Activated CD8-positive, alpha-beta memory T cell treated with anti-CD3 and anti-CD28 coated beads for 36 hours (primary cell): ENCODE measurements around the gene CSRP1. TPM values are rescaled to one million over a fixed set of nuclear protein-coding genes. Genes with fewer than 3 reads are reported as not detected.
"Not testable (repeated sequence)": the region's sequence is repeated elsewhere in the genome, so short reads cannot be mapped to it uniquely, and the experiment has no call there.

Experiments
- CTCF ChIA-PET: fragments of 350-600 bp; sonication (Branson Sonifier 250); formaldehyde crosslinking; loops from one replicate; lab custom pipeline; 2021; ENCODE audit warnings: antibody characterized with exemption; lab: Charles Lee
- POLR2A ChIA-PET: fragments of 350-600 bp; sonication (Branson Sonifier 250); formaldehyde crosslinking; loops from one replicate; lab custom pipeline; 2021; ENCODE audit warnings: antibody characterized with exemption; lab: Charles Lee
- total RNA-seq, 2 experiments: library from RNA; stranded (reverse); gene quantifications; one replicate each; pipeline ENCODE4 v1.2.3, GENCODE V29; 2021

Gene CSRP1
- total RNA-seq, 2 experiments from 2014 or later, result 69.3 to 71.8 TPM

DNA sequence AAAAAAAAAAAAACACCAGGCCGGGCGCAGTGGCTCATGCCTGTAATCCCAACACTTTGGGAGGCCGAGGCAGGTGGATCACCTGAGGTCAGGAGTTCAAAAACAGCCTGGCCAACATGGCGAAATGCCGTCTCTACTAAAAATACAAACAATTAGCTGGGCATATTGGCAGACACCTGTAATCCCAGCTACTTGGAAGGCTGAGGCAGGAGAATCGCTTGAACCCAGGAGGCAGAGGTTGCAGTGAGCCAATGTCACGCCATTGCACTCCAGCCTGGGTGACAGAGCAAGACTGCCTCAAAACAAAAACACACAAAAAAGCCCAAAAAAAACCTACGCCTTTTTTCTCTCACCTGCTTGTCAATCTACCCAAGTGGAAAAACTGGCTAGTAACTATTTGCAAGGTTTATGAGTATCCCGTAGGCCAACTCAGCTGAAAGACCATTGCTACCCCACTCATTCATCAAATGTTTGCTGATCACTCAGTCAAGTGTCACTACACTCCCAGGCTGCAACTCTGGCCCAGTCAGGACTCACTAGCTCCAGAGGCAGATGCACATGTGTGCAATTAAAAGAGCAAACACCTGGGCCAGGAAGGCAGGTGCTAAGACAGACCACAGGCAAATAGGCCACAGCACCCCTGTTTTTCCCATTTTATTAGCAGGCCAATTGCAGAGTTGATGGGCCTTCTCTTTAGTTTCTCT is 2.0 kb downstream of the CSRP1 start:
- POLR2A ChIA-PET, result no interaction called here
- CTCF ChIA-PET, result interaction anchor here (2.1 kb wide), 1 partner anchor 8 kb away, joined by 11 read pairs; no protein-coding TSS in a partner anchor

GRCh38 chr1:201504179-201504631 is 2.7 kb downstream of the CSRP1 start:
- ChIA-PET POLR2A (no interaction called here), CTCF (interaction anchor here (2.1 to 4.3 kb wide), 2 partner anchors 9 to 23 kb away, joined by 11 to 25 read pairs; no protein-coding TSS in a partner anchor)

DNA sequence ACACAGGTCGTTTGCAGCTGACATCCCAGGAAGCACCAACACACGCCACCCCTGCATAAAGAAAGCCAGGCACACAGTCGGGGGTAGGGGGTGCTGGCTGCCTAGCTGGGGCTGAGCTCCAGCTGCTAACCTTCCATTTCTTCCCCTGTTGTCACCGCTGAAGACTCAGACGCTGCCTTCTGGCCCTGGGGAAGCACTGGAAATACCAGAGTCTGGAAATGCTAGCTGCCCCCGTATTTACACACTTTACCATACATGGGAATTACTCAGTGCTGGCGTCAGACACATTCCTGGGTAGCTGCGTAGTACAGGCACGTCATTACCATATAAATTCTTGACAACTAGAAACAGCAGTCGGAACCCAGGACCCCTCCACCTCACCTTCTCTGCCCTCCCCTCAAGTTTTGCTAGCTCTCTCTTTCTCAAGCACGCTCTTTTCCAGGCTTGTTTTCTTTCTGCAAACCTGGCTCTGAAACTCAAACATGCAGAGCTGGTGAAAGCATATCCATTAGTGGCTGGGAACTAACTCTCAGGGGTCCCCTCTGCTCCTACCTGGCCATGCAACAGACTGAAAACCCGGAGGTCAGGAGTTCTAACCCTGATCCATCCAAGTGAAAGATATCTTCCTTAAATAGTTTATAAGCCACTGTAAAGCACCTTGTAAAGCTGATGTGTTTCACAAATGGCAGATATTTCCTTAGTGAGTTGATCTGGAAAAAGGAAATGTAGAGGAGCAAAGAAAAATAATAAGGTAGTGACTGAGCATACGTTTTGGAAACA is 3.3 kb downstream of the CSRP1 start:
- POLR2A ChIA-PET, result no interaction called here
- CTCF ChIA-PET, result interaction anchor here (2.1 to 4.3 kb wide), 2 partner anchors 10 to 22 kb away, joined by 11 to 25 read pairs; no protein-coding TSS in a partner anchor

DNA sequence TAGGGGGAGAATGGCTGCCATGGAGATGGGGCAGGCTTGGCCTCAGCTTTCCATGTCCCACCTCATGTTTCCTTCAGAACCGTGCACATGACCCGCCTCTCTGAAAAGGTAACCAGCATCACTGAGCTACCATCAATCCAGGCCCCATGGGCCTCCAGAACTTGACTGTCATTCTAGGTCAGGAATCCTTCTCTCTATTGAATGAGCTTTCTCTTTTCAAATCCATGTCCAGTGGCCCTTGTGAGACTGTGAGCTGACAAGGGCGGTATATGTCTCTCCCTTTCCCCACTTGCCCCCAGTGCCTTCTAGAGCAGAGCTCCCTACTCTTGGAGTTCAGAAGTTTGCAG is 4.4 kb downstream of the CSRP1 start:
- ChIA-PET CTCF (interaction anchor here (3.0 to 4.3 kb wide), 2 partner anchors 10 to 21 kb away, joined by 18 to 25 read pairs; no protein-coding TSS in a partner anchor), POLR2A (no interaction called here)

DNA sequence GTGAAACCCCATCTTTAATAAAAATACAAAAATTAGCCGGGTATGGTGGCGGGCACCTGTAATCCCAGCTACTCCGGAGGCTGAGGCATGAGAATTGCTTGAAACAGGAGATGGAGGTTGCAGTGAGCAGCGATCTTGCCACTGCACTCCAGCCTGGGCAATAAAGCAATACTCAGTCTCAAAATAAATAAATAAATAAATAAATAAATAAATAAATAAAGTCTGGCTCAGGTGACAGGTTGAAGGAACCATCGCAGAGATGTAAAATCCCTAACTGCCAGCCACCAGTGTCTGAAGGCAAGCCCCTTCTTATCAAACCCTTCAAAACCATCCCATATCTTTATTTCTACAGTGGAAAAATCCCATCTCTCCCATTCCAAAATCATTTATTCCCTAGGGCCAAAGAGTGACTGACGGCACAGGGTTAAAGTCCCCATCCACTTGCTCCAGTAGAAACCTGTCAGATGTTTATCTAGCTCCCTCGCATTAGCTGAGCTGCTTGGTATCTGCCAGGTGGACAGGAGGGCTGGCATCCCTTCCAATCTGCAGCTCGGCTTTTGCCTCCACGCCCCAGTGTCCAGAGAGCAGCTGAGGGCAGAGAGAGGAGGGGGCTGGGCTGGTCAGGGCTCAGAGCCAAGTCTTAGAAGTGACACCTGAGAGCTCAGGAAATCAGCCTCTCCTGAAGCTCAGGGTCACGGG is 5.0 kb downstream of the CSRP1 start:
- CTCF ChIA-PET, result interaction anchor here (3.0 to 4.3 kb wide), 2 partner anchors 10 to 20 kb away, joined by 18 to 25 read pairs; no protein-coding TSS in a partner anchor
- POLR2A ChIA-PET, result no interaction called here

DNA sequence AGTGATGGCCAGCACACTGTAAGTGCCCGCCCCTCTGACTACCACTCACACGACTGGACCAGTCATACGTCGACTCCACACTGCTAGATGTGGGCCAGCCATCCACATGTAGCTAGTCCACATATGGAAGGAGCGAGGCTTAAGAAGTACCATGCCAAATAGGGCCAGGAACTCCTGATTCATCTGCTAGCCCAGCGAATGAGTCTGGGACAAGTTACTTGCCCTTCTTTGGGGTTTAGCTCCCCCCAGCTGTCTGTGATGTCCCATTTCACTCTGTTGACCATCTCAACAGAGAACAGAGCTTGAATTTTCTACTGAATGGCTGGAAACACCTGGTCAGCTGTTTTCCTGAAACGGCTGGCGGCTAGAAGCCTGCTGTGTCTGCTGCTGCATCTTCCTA is 5.8 kb downstream of the CSRP1 start:
- ChIA-PET POLR2A (no interaction called here), CTCF (interaction anchor here (1.1 to 4.3 kb wide), 3 partner anchors 11 to 20 kb away, joined by 3 to 25 read pairs (median 18); no protein-coding TSS in a partner anchor)

DNA sequence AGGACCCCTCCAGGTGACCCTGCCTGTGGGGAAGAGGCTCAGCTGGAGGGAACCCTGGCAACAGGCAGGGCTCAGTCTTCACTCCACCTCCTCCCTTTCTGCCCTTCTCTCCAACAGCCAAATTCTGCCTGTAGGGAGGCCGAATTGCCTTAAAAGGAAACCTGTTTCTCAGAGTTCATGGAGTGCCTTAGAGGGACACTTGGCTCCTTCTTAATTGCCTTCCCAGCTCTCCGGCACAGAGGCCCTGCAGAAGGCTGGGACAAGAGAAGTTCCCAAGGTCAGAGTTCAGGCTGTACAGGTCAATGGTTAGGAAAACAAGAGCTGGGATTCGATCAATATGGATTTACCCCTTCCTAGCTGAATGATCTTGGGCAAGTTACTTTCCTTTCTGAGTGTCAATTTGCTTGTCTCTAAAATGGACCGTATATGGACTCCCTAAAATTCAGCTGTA is 6.2 kb downstream of the CSRP1 start:
- POLR2A ChIA-PET, result no interaction called here
- CTCF ChIA-PET, result interaction anchor here (1.1 to 4.3 kb wide), 3 partner anchors 12 to 19 kb away, joined by 3 to 25 read pairs (median 18); no protein-coding TSS in a partner anchor

GRCh38 chr1:201499795-201500669 is 6.9 kb downstream of the CSRP1 start:
- ChIA-PET POLR2A (no interaction called here), CTCF (interaction anchor here (1.1 to 4.3 kb wide), 4 partner anchors 12 to 18 kb away, joined by 3 to 25 read pairs (median 12); no protein-coding TSS in a partner anchor)

- ChIA-PET POLR2A (no interaction called here), CTCF (interaction anchor here (0.8 to 1.7 kb wide), 3 partner anchors 8 to 18 kb away, joined by 3 to 6 read pairs (median 5); partner anchors contain the start of gene CSRP1)
These were observed 7.7 kb downstream of the CSRP1 start for GRCh38 chr1:201499191-201499590.

GRCh38 chr1:201498621-201499020 is 8.3 kb downstream of the CSRP1 start:
- POLR2A ChIA-PET, result no interaction called here
- CTCF ChIA-PET, result interaction anchor here (0.8 to 1.7 kb wide), 4 partner anchors 9 to 26 kb away, joined by 3 to 6 read pairs (median 4); partner anchors contain the start of gene CSRP1

- ChIA-PET CTCF (interaction anchor here (1.4 to 1.7 kb wide), 2 partner anchors 15 to 26 kb away, joined by 3 to 6 read pairs; no protein-coding TSS in a partner anchor), POLR2A (no interaction called here)
These were observed 8.9 kb downstream of the CSRP1 start for GRCh38 chr1:201497935-201498509.

DNA sequence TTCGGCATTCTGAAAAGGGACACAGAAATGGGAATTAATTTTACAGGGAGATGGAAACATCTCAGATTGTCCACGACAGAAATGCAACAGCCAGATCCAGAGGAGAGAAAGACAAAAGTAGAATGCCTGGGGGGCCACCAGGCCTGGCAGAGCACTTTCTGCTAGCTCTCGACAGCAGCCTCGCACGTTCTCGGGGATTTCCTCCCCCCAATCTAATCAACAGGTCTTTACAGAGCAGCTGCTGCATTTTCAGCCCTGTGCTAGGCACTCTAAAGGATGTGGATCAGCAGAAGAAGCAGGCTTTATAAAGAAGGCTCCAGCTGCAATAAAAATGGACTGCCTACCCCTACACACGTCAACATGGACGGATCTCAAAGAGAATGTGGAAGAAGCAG is 10.6 kb downstream of the CSRP1 start:
- ChIA-PET CTCF (interaction anchor here (2.0 to 4.0 kb wide), 2 partner anchors 15 to 16 kb away, joined by 7 to 17 read pairs; no protein-coding TSS in a partner anchor), POLR2A (no interaction called here)

- ChIA-PET CTCF (interaction anchor here (2.0 to 4.0 kb wide), 2 partner anchors 15 to 17 kb away, joined by 7 to 17 read pairs; no protein-coding TSS in a partner anchor), POLR2A (no interaction called here)
These were observed 11.2 kb downstream of the CSRP1 start for GRCh38 chr1:201495551-201496295.

DNA sequence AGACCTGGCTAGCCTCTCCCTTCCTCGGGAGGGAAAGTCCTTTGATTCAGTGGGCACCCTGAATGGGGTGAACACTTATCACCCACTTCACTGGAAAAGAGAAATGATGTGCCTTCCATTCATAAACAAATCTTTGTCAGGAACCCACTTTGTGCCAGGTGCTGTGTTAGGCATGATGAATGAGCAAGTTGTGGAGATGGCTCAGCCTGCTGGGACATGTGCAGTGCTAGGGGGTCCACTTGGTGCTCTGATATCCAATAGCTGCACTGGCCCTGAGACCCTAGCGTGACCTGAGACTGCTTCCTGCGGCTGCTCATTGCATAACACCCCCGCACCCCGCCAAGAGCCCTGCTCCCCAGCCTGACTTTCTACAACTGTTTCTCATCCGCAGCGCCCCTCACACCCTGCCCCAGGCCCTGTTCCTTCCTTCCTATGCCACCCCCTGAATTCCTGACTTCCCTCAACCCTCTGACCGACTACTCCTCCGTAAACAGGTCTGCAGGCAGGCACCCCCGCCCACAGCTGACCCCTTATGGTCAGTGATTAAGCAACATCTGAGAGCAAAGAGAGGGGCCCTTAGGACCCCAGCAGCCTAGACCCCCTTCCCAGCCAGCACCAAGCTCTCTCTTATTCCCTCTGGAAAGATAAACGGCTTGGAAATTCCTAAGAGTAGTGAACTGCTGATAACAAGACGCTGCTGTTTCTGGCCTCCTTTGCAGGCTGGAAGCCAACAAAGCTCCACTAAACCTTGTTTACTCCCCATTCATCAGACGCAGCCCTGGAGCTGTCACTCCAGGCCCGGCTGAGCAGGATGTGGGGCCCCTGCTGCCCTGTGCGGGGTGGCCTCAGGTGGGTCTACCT is 12.9 kb downstream of the CSRP1 start:
- ChIA-PET CTCF (interaction anchor here (4.0 kb wide), 1 partner anchor 19 kb away, joined by 17 read pairs; no protein-coding TSS in a partner anchor), POLR2A (no interaction called here)

GRCh38 chr1:201493026-201493656 is 13.8 kb downstream of the CSRP1 start:
- CTCF ChIA-PET, POLR2A ChIA-PET: not testable (repeated sequence)
